CD4-positive, alpha-beta memory T cell (primary cell): ENCODE data around the gene XPR1. TPM values are rescaled to one million over a fixed set of nuclear protein-coding genes. Genes with fewer than 3 reads are reported as not detected.
A peak's percentile ranks its signal among the peaks of the same experiment; 100 is the strongest.

Source experiments
- CTCF ChIA-PET: fragments of 350-600 bp; sonication (Branson Sonifier 250); formaldehyde crosslinking; loops from one replicate; lab custom pipeline; 2021; ENCODE audit warnings: inconsistent platforms; ENCODE audit not compliant: partially characterized antibody; lab: Charles Lee
- POLR2A ChIA-PET: fragments of 350-600 bp; sonication (Branson Sonifier 250); formaldehyde crosslinking; loops from one replicate; lab custom pipeline; 2021; ENCODE audit not compliant: partially characterized antibody; lab: Charles Lee
- DNase-seq, 5 donors: peaks; one replicate each; pipeline versions ENCODE4 v3.0.0 to v3.0.0-alpha.2; 2020 to 2022; ENCODE audit warnings: mixed read lengths in 1 of 5
- H3K27ac ChIP-seq: one replicate; pipeline ENCODE4 v1.7.0; 2013; ENCODE audit warnings: low read depth, low read length
- H3K27me3 ChIP-seq: 2 replicates; pipeline ENCODE4 v1.7.0; 2013; ENCODE audit warnings: mild to moderate bottlenecking, low read length, moderate library complexity; ENCODE audit not compliant: insufficient read depth
- H3K36me3 ChIP-seq: 2 replicates; pipeline ENCODE4 v1.7.0; 2013; ENCODE audit warnings: mild to moderate bottlenecking, low read length, moderate library complexity; ENCODE audit not compliant: insufficient read depth
- H3K4me1 ChIP-seq: 2 replicates; pipeline ENCODE4 v1.7.0; 2013; ENCODE audit warnings: mild to moderate bottlenecking, low read length, moderate library complexity; ENCODE audit not compliant: insufficient read depth
- H3K4me3 ChIP-seq, 2 donors: one replicate each; pipeline ENCODE4 v1.7.0; 2013; ENCODE audit warnings: low read length in 2 of 2, mild to moderate bottlenecking in 1 of 2
- H3K9me3 ChIP-seq, 2 donors: one replicate each; pipeline ENCODE4 v1.7.0; 2013; ENCODE audit warnings: low read length in 2 of 2, control low read depth in 1 of 2; ENCODE audit not compliant: control insufficient read depth in 1 of 2
- H3K27ac Mint-ChIP-seq, 7 donors: one replicate each; pipeline ENCODE4 v1.8.0; 2020 to 2021; ENCODE audit warnings: mixed read lengths in 7 of 7, mild to moderate bottlenecking in 6 of 7, inconsistent platforms in 3 of 7, moderate library complexity in 3 of 7
- H3K27me3 Mint-ChIP-seq, 2 donors: one replicate each; pipeline ENCODE4 v1.8.0; 2020 to 2021; ENCODE audit warnings: mixed read lengths in 2 of 2
- H3K36me3 Mint-ChIP-seq, 2 donors: one replicate each; pipeline ENCODE4 v1.8.0; 2020 to 2021; ENCODE audit warnings: mixed read lengths in 2 of 2, inconsistent platforms in 1 of 2, mild to moderate bottlenecking in 1 of 2
- H3K4me1 Mint-ChIP-seq, 4 donors: one replicate each; pipeline ENCODE4 v1.8.0; 2020 to 2021; ENCODE audit warnings: mixed read lengths in 4 of 4, mild to moderate bottlenecking in 1 of 4
- H3K4me3 Mint-ChIP-seq, 8 donors: one replicate each; pipeline ENCODE4 v1.8.0; 2020 to 2021; ENCODE audit warnings: mixed read lengths in 8 of 8, mild to moderate bottlenecking in 7 of 8, moderate library complexity in 6 of 8, inconsistent platforms in 3 of 8
- H3K9me3 Mint-ChIP-seq, 8 donors: one replicate each; pipeline ENCODE4 v1.8.0; 2020 to 2021; ENCODE audit warnings: mixed read lengths in 8 of 8, mild to moderate bottlenecking in 5 of 8, inconsistent platforms in 3 of 8, moderate library complexity in 1 of 8
- intact Hi-C: fragments of 100-400 bp; cut with micrococcal nuclease; formaldehyde crosslinking; loops from one replicate; pipeline ENCODE4 v1.15.1; 2023
- polyA plus RNA-seq, 2 donors: library from polyadenylated mRNA; unstranded; fragments of 300-500 nt; fragmentation: Illumina TruSeq; gene quantifications; one replicate each; pipeline ENCODE4 v1.2.3, GENCODE V29; 2021
- total RNA-seq, 2 experiments: library from RNA; stranded (reverse); gene quantifications; one replicate each; pipeline ENCODE4 v1.2.3, GENCODE V29; 2021

Gene XPR1
- total and polyA plus RNA-seq, 4 experiments from 2014 or later = 6.5 to 17.0 (median 12.6) TPM

DNA sequence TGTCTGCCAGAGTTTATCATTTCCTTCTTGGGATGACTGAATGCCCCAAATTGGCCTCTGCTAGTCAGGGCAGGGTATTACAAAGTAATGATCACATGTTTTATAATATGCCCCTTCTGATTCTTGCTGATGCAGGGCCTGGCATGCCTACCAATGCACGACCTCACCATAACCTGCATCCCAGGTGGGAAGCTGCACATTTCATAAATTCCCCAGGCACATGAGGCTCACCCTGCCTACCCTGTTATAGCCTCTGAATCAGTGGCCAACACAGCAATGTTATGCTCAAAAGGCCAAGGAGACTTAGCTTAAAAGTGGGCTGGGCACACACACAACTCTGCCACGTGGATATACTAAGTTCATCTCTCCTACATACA lies 28.0 kb upstream of the XPR1 start:
- Histone ChIP-seq H3K36me3 (no peaks in the 10 kb centered on the region), H3K9me3 (no peaks in the 10 kb centered on the region), H3K27me3 (no peaks in the 10 kb centered on the region), H3K27ac (no peak overlapping the region), H3K4me1 (no peaks in the 10 kb centered on the region), H3K4me3 (no peak overlapping the region)
- POLR2A ChIA-PET = no interaction called here
- intact Hi-C loops = no loop called here
- Mint-ChIP-seq H3K36me3 (no peaks in the 10 kb centered on the region), H3K27ac (no peak overlapping the region), H3K9me3 (no peaks in the 10 kb centered on the region), H3K4me3 (no peak overlapping the region), H3K27me3 (peaks cover 0 to 3% of the 10 kb centered on the region in 2 donors), H3K4me1 (no peaks in the 10 kb centered on the region)
- DNase-seq = no peak
- CTCF ChIA-PET = interaction anchor here (0.8 kb wide), 1 partner anchor 13 kb away, joined by 3 read pairs; no protein-coding TSS in a partner anchor

DNA sequence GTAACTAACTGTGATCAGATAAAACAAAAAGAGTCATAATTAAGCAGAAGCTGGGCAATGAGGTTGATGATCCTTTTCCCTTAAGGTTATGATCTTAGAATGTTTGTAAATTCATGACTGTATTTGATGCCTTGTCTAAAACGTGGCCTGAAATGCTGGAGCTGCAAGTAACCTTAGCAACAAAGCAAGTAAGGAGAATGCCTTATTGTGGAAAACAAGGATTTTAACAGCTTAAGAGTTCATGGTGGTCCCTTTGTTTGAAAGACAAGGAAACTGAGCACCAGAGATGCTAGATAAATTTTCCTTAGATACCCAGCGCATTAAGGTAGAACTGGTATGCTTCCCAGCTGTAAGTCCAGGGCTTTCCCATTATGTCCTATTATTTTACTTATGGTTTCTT lies 25.7 kb upstream of the XPR1 start:
- ChIA-PET CTCF (no interaction called here), POLR2A (no interaction called here)
- Histone ChIP-seq H3K4me3 (no peak overlapping the region), H3K9me3 (no peaks in the 10 kb centered on the region), H3K4me1 (no peaks in the 10 kb centered on the region), H3K27ac (no peak overlapping the region), H3K27me3 (no peaks in the 10 kb centered on the region), H3K36me3 (no peaks in the 10 kb centered on the region)
- DNase-seq = no peak
- Mint-ChIP-seq H3K4me1 (peaks cover 0 to 5% (median 2%) of the 10 kb centered on the region in 4 donors), H3K27ac (no peak overlapping the region), H3K9me3 (no peaks in the 10 kb centered on the region), H3K27me3 (peaks cover 0 to 3% of the 10 kb centered on the region in 2 donors), H3K4me3 (no peak overlapping the region), H3K36me3 (no peaks in the 10 kb centered on the region)
- intact Hi-C loops = no loop called here

DNA sequence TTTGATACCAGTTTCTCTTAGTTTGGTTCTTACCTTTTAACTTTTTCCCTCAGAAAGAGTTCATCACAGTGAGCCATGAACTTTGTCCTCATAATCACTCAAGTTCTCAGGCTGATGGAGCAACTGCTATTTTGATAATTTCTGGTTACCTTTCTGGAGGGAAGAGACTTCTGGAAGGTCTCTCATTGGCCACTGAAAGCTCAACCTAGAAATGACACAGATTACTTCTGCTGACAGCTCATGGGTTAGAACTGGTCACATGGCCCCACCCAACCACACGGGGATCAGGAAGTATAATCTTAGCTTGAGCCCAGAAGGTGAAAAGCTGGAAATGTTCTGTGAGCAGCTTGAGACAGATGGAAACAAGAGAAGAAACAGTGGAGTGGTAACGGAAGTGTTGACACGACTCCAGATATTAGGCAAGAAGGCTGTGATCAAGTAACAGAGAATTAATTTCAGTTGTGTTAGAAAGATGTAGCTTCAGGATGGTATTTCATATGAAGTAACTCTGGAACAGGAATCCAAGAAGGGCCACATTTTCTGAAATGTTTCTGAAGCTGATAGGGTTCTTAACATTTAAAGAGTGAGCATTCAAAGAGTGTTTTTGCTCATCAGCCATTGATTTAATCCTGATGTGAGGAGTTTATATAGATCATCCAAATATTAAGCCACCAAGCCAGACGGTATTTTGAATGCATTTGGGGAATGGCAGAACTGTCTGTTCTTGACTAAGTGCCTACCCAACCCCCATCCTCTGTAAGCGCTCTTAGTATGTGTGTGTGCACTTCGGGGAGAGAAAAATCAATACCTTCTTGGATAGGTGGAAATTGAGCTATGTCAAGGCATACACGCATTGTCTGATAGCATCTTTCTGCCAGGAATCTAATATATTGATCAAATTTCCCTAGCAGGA lies 21.9 kb upstream of the XPR1 start:
- POLR2A ChIA-PET = no interaction called here
- H3K36me3 ChIP-seq = no peaks in the 10 kb centered on the region
- CTCF ChIA-PET = interaction anchor here (0.6 to 1.3 kb wide), 2 partner anchors 96 to 288 kb away, joined by 3 read pairs; no protein-coding TSS in a partner anchor
- H3K27ac ChIP-seq = no peak overlapping the region
- no peaks in the 10 kb centered on the region for H3K9me3 ChIP-seq
- no peaks in the 10 kb centered on the region for H3K27me3 ChIP-seq
- H3K4me3 ChIP-seq = no peak overlapping the region
- peak overlapping the region in 2 of 7 donors; percentile 53 to 67 for H3K27ac Mint-ChIP-seq
- intact Hi-C loops = no loop called here
- H3K27me3 Mint-ChIP-seq = no peaks in the 10 kb centered on the region
- H3K4me1 Mint-ChIP-seq = peaks cover 0 to 9% (median 7%) of the 10 kb centered on the region in 4 donors
- H3K4me1 ChIP-seq = no peaks in the 10 kb centered on the region
- no peaks in the 10 kb centered on the region for H3K36me3 Mint-ChIP-seq
- no peak for DNase-seq
- no peaks in the 10 kb centered on the region for H3K9me3 Mint-ChIP-seq
- H3K4me3 Mint-ChIP-seq = no peak overlapping the region

DNA sequence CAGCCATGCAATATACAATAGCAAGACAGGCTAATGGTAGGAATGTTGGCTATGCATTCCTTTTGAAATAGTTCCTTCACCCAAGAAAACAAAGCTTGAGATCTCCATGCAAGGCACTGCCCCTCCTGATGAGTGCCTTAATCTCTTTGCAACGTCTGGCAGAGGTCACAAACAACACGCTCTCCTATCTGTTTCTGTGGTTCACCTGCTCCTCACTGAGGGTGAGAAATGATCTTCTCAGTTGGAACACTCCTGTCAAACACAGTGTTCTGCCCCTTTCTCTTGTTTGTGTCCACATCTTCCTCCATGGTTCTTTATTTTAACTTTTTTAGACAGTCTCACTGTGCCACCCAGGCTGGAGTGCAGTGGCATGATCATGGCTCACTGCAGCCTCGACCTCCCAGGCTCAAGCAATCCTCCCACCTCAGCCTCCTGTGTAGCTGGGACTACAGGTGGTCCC lies 21.2 kb upstream of the XPR1 start:
- intact Hi-C loops = no loop called here
- Mint-ChIP-seq H3K9me3 (no peaks in the 10 kb centered on the region), H3K27ac (no peak overlapping the region), H3K4me1 (peaks cover 0 to 9% (median 7%) of the 10 kb centered on the region in 4 donors), H3K4me3 (peak overlapping the region in 1 of 8 donors; percentile 23), H3K36me3 (no peaks in the 10 kb centered on the region), H3K27me3 (no peaks in the 10 kb centered on the region)
- H3K36me3 ChIP-seq = no peaks in the 10 kb centered on the region
- ChIA-PET POLR2A (no interaction called here), CTCF (interaction anchor here (0.6 to 1.3 kb wide), 3 partner anchors 97 to 287 kb away, joined by 3 read pairs; no protein-coding TSS in a partner anchor)
- H3K27me3 ChIP-seq = no peaks in the 10 kb centered on the region
- H3K9me3 ChIP-seq = no peaks in the 10 kb centered on the region
- no peak overlapping the region for H3K27ac ChIP-seq
- no peak for DNase-seq
- H3K4me1 ChIP-seq = no peaks in the 10 kb centered on the region
- no peak overlapping the region for H3K4me3 ChIP-seq

DNA sequence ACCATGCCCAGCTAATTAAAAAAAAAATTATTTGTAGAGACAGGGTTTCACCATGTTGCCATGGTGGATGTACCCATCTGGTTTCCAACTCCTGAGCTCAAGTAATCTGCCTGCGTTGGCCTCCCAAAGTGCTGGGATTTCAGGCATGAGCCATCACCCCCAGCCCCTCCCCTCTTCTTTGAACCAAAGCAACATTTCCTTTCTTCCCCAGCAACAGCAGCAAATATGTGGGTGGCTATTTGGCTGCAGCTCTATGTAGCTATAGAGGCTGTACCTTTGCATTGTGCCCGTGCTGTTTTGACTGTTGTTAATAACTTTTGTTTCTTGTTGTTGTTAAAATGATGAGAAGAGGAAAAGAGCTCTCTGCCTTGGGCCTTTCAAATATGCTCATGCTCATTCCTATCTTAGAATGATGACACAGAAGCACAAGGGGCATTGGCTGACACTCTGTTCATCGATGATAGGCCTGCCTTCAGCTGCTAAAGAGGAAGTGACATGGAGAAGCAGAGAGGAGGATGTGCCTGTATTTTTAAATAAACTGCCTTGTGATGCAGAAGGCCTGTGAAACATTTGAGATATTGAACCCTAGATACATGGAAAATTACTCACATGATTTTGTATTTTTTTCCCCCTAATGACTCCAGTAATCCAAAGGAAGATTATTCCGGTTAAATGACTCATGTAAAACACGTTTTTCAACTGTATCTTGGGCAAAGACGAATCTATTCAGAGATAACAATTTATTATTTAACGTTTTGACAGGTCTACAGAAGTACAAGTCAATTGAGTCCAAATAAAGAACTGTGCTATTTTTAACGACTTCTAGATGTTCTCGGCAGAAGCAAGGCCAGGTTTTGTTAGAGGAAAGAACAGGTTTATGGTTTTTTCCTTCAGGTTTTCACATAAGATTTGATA lies 20.5 kb upstream of the XPR1 start:
- CTCF ChIA-PET = interaction anchor here (1.1 to 1.3 kb wide), 2 partner anchors 98 to 251 kb away, joined by 3 read pairs; no protein-coding TSS in a partner anchor

DNA sequence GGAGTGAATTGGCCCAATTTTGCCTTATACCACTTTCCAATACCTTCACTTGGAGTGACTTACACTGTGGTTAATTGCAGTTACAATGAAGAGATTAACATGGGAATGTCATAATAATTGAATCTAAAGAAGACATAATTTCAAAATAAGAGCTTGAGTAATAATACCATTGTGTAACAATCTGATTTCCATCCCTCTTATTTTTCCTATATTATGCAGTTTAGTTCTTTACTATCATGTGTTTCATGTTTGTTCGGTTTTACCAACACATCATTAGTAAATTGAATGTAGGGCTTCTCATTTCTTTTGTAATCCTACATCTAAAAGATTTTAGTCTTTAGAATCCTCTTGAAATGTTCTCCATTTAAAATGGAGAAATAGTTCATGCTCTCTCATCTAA lies 19.2 kb upstream of the XPR1 start:
- H3K4me3 Mint-ChIP-seq = no peak overlapping the region
- CTCF ChIA-PET = no interaction called here
- no peaks in the 10 kb centered on the region for H3K36me3 Mint-ChIP-seq
- no peak overlapping the region for H3K27ac Mint-ChIP-seq
- Histone ChIP-seq H3K4me3 (no peak overlapping the region), H3K27ac (no peak overlapping the region), H3K9me3 (no peaks in the 10 kb centered on the region), H3K27me3 (no peaks in the 10 kb centered on the region), H3K4me1 (no peaks in the 10 kb centered on the region), H3K36me3 (no peaks in the 10 kb centered on the region)
- no peak for DNase-seq
- intact Hi-C loops = no loop called here
- POLR2A ChIA-PET = no interaction called here
- H3K4me1 Mint-ChIP-seq = peaks cover 0 to 9% (median 7%) of the 10 kb centered on the region in 4 donors
- H3K27me3 Mint-ChIP-seq = no peaks in the 10 kb centered on the region
- no peaks in the 10 kb centered on the region for H3K9me3 Mint-ChIP-seq

More for the DNA sequence above, 20.5 kb upstream of the XPR1 start:
- no peak for DNase-seq
- no peak overlapping the region for H3K4me3 ChIP-seq
- H3K36me3 ChIP-seq = no peaks in the 10 kb centered on the region
- POLR2A ChIA-PET = no interaction called here
- Mint-ChIP-seq H3K27me3 (no peaks in the 10 kb centered on the region), H3K9me3 (no peaks in the 10 kb centered on the region), H3K4me3 (peak overlapping the region in 1 of 8 donors; percentile 25), H3K4me1 (peaks cover 0 to 9% (median 7%) of the 10 kb centered on the region in 4 donors), H3K36me3 (no peaks in the 10 kb centered on the region), H3K27ac (peak overlapping the region in 1 of 7 donors; percentile 21)
- no peaks in the 10 kb centered on the region for H3K9me3 ChIP-seq
- H3K4me1 ChIP-seq = no peaks in the 10 kb centered on the region
- no peak overlapping the region for H3K27ac ChIP-seq
- intact Hi-C loops = no loop called here
- no peaks in the 10 kb centered on the region for H3K27me3 ChIP-seq

DNA sequence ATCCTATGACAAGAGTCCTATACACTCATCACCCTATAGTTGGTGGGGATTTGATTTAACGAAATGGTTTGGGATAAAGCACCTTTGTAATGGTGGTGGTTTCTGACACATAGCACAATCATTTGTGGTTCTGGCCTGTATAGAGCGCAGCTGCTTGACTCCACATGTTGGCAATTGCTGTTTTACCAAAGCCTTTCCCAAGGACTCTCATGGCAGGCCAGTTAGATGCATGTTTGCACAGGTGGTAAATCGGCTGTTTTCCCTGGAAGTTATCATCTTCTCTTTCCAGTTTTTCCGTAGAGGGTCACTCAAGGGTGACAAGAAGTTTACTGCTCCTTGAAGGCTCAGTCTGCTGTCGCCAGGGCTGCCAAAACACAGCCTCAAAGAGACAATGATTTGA lies 17.1 kb upstream of the XPR1 start:
- H3K4me3 Mint-ChIP-seq = no peak overlapping the region

More for the DNA sequence above, 17.1 kb upstream of the XPR1 start:
- Mint-ChIP-seq H3K4me1 (peaks cover 0 to 8% (median 6%) of the 10 kb centered on the region in 4 donors), H3K27ac (no peak overlapping the region), H3K9me3 (no peaks in the 10 kb centered on the region), H3K27me3 (no peaks in the 10 kb centered on the region), H3K36me3 (no peaks in the 10 kb centered on the region)
- POLR2A ChIA-PET = no interaction called here
- H3K27me3 ChIP-seq = no peaks in the 10 kb centered on the region
- no peak overlapping the region for H3K27ac ChIP-seq
- no peak overlapping the region for H3K4me3 ChIP-seq
- no peaks in the 10 kb centered on the region for H3K9me3 ChIP-seq
- CTCF ChIA-PET = no interaction called here
- H3K4me1 ChIP-seq = no peaks in the 10 kb centered on the region
- no peaks in the 10 kb centered on the region for H3K36me3 ChIP-seq
- intact Hi-C loops = no loop called here
- no peak for DNase-seq
